GM18861 (cell line): Measurements from ENCODE around the gene SEC61B.

ENCODE experiments used
- ATAC-seq: cut with Tn5 transposase; IDR thresholded peaks from one replicate; pipeline ENCODE4 v1.9.1; 2021; ENCODE audit not compliant: unreplicated experiment

Gene SEC61B

GRCh38 chr9:99266255-99267023 is 44.4 kb downstream of the SEC61B start:
- ATAC-seq: peak; percentile 36

- no peak for ATAC-seq
Observed at GRCh38 chr9:99269416-99269815, 47.3 kb downstream of the SEC61B start.

DNA sequence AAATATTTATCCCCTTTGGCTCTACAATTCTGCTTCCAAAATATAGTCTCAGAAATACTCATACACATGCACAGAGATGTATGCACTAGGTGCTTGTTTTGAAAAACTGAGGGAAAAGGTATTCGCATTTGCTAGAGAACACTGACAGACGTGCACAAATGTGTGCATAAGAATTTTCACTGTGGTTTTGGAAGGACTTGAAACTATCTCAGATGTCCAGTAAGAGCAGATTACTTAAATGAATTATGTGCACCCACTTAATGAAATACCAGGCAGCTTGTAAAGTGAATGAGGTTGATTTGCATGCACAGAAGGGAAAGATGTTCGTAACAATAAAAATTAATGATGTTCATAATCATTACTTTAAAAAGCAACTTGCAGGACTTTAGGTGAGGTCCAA is 48.4 kb downstream of the SEC61B start:
- no peak for ATAC-seq

DNA sequence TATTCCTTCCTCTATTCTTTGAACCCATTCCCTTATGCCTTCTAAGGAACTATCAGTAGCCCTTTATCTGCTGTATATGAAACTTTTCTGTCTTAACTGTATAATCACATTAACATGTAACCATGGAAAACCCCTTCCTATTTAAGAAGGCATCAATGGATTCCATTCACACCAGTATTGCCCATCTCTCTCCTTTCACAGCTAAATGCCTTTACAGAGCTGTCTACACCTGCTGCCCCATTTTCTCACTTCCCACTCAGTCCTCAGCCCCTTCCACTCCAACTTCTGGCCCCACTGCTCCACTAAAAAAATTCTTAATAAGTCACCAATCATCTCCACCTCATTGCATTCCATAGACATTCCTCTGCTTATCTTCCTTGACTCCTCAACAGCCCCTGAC is 50.8 kb downstream of the SEC61B start:
- ATAC-seq: no peak

GRCh38 chr9:99274016-99274415 is 51.9 kb downstream of the SEC61B start:
- no peak for ATAC-seq

GRCh38 chr9:99274495-99274894 is 52.4 kb downstream of the SEC61B start:
- ATAC-seq: no peak
